GM12864 (cell line): ENCODE results near the gene MRPL2.
A peak's percentile ranks its signal among the peaks of the same experiment; 100 is the strongest.

Source experiments
- DNase-seq: peaks from one replicate; pipeline ENCODE4 v3.0.0-alpha.2; 2011; ENCODE audit warnings: low read depth
- H3K4me3 ChIP-seq: 2 replicates; pipeline ENCODE4 v1.5.1; 2011; ENCODE audit warnings: mild to moderate bottlenecking, low read depth, low read length, control low read depth
- CTCF ChIP-seq: IDR thresholded peaks from 2 replicates; pipeline ENCODE4 v1.5.1; 2011; ENCODE audit warnings: low read depth, mild to moderate bottlenecking, moderate library complexity, low read length, control low read depth, inconsistent platforms; ENCODE audit errors: missing control alignments

MRPL2 gene

GRCh38 chr6:43029120-43029519 is 30.1 kb downstream of the MRPL2 start:
- no peak overlapping the region for H3K4me3 ChIP-seq
- no peak for DNase-seq
- TF ChIP-seq CTCF = no peak

- TF ChIP-seq CTCF = no peak
- DNase-seq = no peak
- no peak overlapping the region for H3K4me3 ChIP-seq
Measured at GRCh38 chr6:43026365-43026764, 32.9 kb downstream of the MRPL2 start.

- H3K4me3 ChIP-seq = no peak overlapping the region
- no peak for TF ChIP-seq CTCF
- DNase-seq = no peak
Measured at GRCh38 chr6:43024436-43024835, 34.8 kb downstream of the MRPL2 start.

- TF ChIP-seq CTCF = no peak
- DNase-seq = peak; percentile 18
- peak within 1 kb of the TSS; percentile 99 for H3K4me3 ChIP-seq
Measured at GRCh38 chr6:43021270-43022047, 37.8 kb downstream of the MRPL2 start, which contains the start of gene RRP36. Gene RRP36, plus strand, starts transcription at chr6:43021623. Its CDS starts 32 bp downstream, at chr6:43021655.

- DNase-seq = no peak
- TF ChIP-seq CTCF = no peak
- peak overlapping the region; percentile 99; the same call in 1 of the 2 replicates for H3K4me3 ChIP-seq
Measured at GRCh38 chr6:43020847-43021246, 38.4 kb downstream of the MRPL2 start.

- no peak for DNase-seq
- no peak overlapping the region for H3K4me3 ChIP-seq
- no peak for TF ChIP-seq CTCF
Measured at GRCh38 chr6:43020052-43020705, 39.1 kb downstream of the MRPL2 start.
